Hypothalamus (tissue), 51 donors: Measurements from ENCODE around the gene KRTAP10-8.
"Not testable (repeated sequence)": the region's sequence is repeated elsewhere in the genome, so short reads cannot be mapped to it uniquely, and the experiment has no call there.

Source experiments
- DNase-seq, 51 donors: peaks; one replicate each; lab custom pipeline; 2025; lab: John Stamatoyannopoulos, UW

KRTAP10-8 gene

GRCh38 chr21:44615466-44615865, 3.6 kb downstream of the KRTAP10-8 start:
- no peak for DNase-seq

- no peak for DNase-seq
Measured at GRCh38 chr21:44615911-44616590, 4.2 kb downstream of the KRTAP10-8 start.

- DNase-seq, result no peak
Measured at GRCh38 chr21:44616591-44616926, 4.7 kb downstream of the KRTAP10-8 start.

- no peak for DNase-seq
Measured at GRCh38 chr21:44617071-44617501, 5.2 kb downstream of the KRTAP10-8 start.

GRCh38 chr21:44618504-44618903, 6.6 kb downstream of the KRTAP10-8 start:
- peak in 3 of 51 donors; percentile 3 to 6 (median 4) for DNase-seq

- DNase-seq, result no peak
Measured at GRCh38 chr21:44618909-44619308, 7.0 kb downstream of the KRTAP10-8 start.

GRCh38 chr21:44619886-44620285, 8.0 kb downstream of the KRTAP10-8 start:
- DNase-seq, result no peak

- DNase-seq, result no peak
Measured at GRCh38 chr21:44623575-44623974, 11.7 kb downstream of the KRTAP10-8 start.

GRCh38 chr21:44625756-44626155, 13.9 kb downstream of the KRTAP10-8 start:
- no peak for DNase-seq

- DNase-seq, result no peak
Measured at GRCh38 chr21:44626262-44626661, 14.4 kb downstream of the KRTAP10-8 start.

GRCh38 chr21:44626673-44627143, 14.8 kb downstream of the KRTAP10-8 start, which contains the start of gene KRTAP10-9:
Gene KRTAP10-9 (plus strand): TSS chr21:44627093. CDS start chr21:44627172, 79 bp downstream.
- DNase-seq, result no peak

- DNase-seq, result not testable (repeated sequence)
Measured at GRCh38 chr21:44627181-44627822, 15.4 kb downstream of the KRTAP10-8 start.

- not testable (repeated sequence) for DNase-seq
Measured at GRCh38 chr21:44627831-44628233, 16.0 kb downstream of the KRTAP10-8 start.

- DNase-seq, result no peak
Measured at GRCh38 chr21:44628707-44629391, 17.0 kb downstream of the KRTAP10-8 start.

GRCh38 chr21:44630440-44630839, 18.6 kb downstream of the KRTAP10-8 start:
- DNase-seq, result no peak

GRCh38 chr21:44632067-44632466, 20.2 kb downstream of the KRTAP10-8 start:
- DNase-seq, result no peak

GRCh38 chr21:44636209-44637017, 24.5 kb downstream of the KRTAP10-8 start:
- no peak for DNase-seq

- peak in 1 of 51 donors; percentile 34 for DNase-seq
Measured at GRCh38 chr21:44637018-44637850, 25.4 kb downstream of the KRTAP10-8 start, which contains the start of gene KRTAP10-10. Gene KRTAP10-10 (plus strand): TSS chr21:44637356. CDS start chr21:44637418, 62 bp downstream.

GRCh38 chr21:44637851-44638348, 26.0 kb downstream of the KRTAP10-8 start:
- not testable (repeated sequence) for DNase-seq
